Stomach (tissue), 4 donors: ENCODE data around the gene CEP85.

Experiments
- CTCF ChIP-seq, 7 experiments: fragments of 450-650 bp in 4 of 7; fragments of 200-600 bp in 3 of 7; sonication (generic) in 3 of 7; IDR thresholded peaks; one replicate each; pipeline ENCODE4 v1.5.1; 2016 to 2019; ENCODE audit warnings: antibody characterized with exemption in 7 of 7, control low read depth in 2 of 7, mild to moderate bottlenecking in 1 of 7
- EP300 ChIP-seq: sonication (generic); formaldehyde crosslinking; IDR thresholded peaks from one replicate; pipeline ENCODE4 v1.6.1; 2017; ENCODE audit warnings: antibody characterized with exemption
- POLR2A ChIP-seq, 4 donors: fragments of 450-650 bp; IDR thresholded peaks; one replicate each; pipeline ENCODE4 v1.6.1; 2016; ENCODE audit warnings: antibody characterized with exemption in 4 of 4, control low read depth in 2 of 4, mild to moderate bottlenecking in 1 of 4, moderate library complexity in 1 of 4
- POLR2AphosphoS5 ChIP-seq, 3 donors: sonication (generic); formaldehyde crosslinking; IDR thresholded peaks; one replicate each; pipeline ENCODE4 v1.6.1; 2016; ENCODE audit warnings: antibody characterized with exemption in 3 of 3

- no peak for TF ChIP-seq CTCF (IDR thresholded peaks at IDR 0.05)
- TF ChIP-seq POLR2A (IDR thresholded peaks at IDR 0.05) = no peak
- no peak for TF ChIP-seq EP300
- no peak for TF ChIP-seq POLR2AphosphoS5 (IDR thresholded peaks at IDR 0.05)
Measured at GRCh38 chr1:26327956-26328362, 94.0 kb downstream of the CEP85 start.
